ENCODE data around the gene POLR3A. TPM values are rescaled to one million over a fixed set of nuclear protein-coding genes. Genes with fewer than 3 reads are reported as not detected.

POLR3A gene
- total RNA-seq, 1 donor from 2014 or later = 13.1 TPM

DNA sequence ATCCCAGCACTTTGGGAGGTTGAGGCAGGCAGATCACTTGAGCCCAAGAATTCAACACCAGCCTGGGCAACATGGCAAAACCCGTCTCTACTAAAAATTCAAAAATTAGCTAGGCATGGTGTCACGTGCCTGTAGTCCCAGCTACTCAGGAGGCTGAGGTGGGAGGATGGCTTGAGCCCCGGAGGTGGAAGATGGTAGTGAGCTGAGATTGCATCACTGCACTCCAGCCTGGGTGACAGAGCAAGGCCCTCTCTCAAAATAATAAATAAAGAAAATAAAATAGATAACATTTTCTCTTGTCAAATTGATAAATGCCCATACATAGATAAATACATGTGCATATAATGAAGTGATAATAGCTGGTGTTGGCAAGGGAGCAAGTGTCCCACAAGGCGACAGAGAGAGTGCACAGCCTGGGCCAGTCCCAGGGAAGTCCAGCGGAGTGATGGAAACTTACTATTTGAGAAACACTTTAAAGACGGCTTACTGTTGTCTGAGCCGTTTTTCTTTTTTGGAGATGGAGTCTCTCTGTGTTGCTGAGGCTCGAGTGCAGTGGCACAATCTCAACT lies 69.3 kb downstream of the POLR3A start:
- TF ChIP-seq, protein P1, sequence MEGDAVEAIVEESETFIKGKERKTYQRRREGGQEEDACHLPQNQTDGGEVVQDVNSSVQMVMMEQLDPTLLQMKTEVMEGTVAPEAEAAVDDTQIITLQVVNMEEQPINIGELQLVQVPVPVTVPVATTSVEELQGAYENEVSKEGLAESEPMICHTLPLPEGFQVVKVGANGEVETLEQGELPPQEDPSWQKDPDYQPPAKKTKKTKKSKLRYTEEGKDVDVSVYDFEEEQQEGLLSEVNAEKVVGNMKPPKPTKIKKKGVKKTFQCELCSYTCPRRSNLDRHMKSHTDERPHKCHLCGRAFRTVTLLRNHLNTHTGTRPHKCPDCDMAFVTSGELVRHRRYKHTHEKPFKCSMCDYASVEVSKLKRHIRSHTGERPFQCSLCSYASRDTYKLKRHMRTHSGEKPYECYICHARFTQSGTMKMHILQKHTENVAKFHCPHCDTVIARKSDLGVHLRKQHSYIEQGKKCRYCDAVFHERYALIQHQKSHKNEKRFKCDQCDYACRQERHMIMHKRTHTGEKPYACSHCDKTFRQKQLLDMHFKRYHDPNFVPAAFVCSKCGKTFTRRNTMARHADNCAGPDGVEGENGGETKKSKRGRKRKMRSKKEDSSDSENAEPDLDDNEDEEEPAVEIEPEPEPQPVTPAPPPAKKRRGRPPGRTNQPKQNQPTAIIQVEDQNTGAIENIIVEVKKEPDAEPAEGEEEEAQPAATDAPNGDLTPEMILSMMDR (IDR thresholded peaks at IDR 0.05) = no peak
- Mint-ChIP-seq H3K27me3 (ENCODE audit: low read depth) (no peaks in the 10 kb centered on the region), H3K27ac (ENCODE audit: unreplicated experiment) (no peak overlapping the region), H3K36me3 (ENCODE audit: low read depth) (no peaks in the 10 kb centered on the region), H3K4me3 (ENCODE audit: unreplicated experiment) (no peak overlapping the region), H3K9me3 (ENCODE audit: low read depth) (peaks cover 8% of the 10 kb centered on the region), H3K4me1 (ENCODE audit: low read depth) (peaks cover 6% of the 10 kb centered on the region)
- DNase-seq (ENCODE audit: low spot score) = no peak

DNA sequence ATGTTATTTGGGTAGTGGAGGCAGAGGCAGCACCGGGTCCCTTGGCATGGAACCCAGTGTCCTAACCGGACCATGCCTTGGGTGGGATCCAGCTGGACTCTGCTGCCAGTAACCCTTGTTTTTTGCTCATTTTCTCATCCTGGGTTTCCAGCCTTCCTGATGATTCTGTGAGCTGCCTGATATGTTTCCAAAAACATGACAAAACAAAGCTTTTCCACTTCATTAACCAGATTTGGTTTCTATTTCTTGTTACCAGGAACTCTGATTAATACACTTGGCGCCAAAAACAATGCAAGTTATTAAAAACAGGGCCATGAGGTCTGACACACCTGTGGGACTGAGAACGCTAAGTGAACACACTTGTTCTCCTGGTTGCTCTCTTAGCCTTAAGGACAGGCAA lies 69.9 kb downstream of the POLR3A start:
- TF ChIP-seq, protein P1 (IDR thresholded peaks at IDR 0.05) = no peak

GRCh38 chr10:77955136-77955535 lies 74.2 kb downstream of the POLR3A start:
- Mint-ChIP-seq H3K27ac (ENCODE audit: unreplicated experiment) (no peak overlapping the region), H3K4me1 (ENCODE audit: low read depth) (peaks cover 4% of the 10 kb centered on the region)
- TF ChIP-seq, protein P1 (IDR thresholded peaks at IDR 0.05) = no peak

More for the DNA sequence above, 69.9 kb downstream of the POLR3A start:
- no peak overlapping the region for H3K27ac Mint-ChIP-seq (ENCODE audit: unreplicated experiment)
- H3K36me3 Mint-ChIP-seq (ENCODE audit: low read depth) = no peaks in the 10 kb centered on the region
- no peaks in the 10 kb centered on the region for H3K27me3 Mint-ChIP-seq (ENCODE audit: low read depth)
- peaks cover 5% of the 10 kb centered on the region for H3K9me3 Mint-ChIP-seq (ENCODE audit: low read depth)
- no peak overlapping the region for H3K4me3 Mint-ChIP-seq (ENCODE audit: unreplicated experiment)
- peaks cover 4% of the 10 kb centered on the region for H3K4me1 Mint-ChIP-seq (ENCODE audit: low read depth)
- DNase-seq (ENCODE audit: low spot score) = no peak

DNA sequence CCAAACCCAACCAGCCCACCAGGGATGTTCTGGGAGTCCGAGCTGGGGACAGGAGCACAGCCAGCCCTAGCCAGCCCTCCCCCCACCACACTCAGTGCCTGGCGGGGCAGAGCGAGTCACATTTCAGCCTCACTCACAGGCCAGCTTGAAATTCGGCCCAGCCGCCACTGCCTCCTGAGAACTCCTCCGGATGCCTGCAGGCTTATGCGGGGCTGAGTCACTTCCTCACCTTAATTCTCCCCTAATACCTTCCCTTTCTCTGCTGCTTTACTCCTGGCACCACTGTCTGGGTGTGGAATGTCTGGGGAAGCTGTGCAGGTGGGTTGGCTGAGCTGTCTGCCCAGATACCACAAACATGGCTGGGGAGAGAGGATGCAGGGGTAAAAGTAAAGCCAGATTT lies 80.1 kb downstream of the POLR3A start:
- H3K36me3 Mint-ChIP-seq (ENCODE audit: low read depth) = peaks cover 3% of the 10 kb centered on the region
- peaks cover 23% of the 10 kb centered on the region for H3K4me1 Mint-ChIP-seq (ENCODE audit: low read depth)
- DNase-seq (ENCODE audit: low spot score) = no peak
- H3K27ac Mint-ChIP-seq (ENCODE audit: unreplicated experiment) = peak overlapping the region; percentile 59
- H3K4me3 Mint-ChIP-seq (ENCODE audit: unreplicated experiment) = no peak overlapping the region
- peaks cover 18% of the 10 kb centered on the region for H3K9me3 Mint-ChIP-seq (ENCODE audit: low read depth)
- no peaks in the 10 kb centered on the region for H3K27me3 Mint-ChIP-seq (ENCODE audit: low read depth)
- TF ChIP-seq, protein P1 (IDR thresholded peaks at IDR 0.05) = no peak

More at GRCh38 chr10:77955136-77955535, 74.2 kb downstream of the POLR3A start:
- Mint-ChIP-seq H3K27me3 (ENCODE audit: low read depth) (no peaks in the 10 kb centered on the region), H3K4me3 (ENCODE audit: unreplicated experiment) (no peak overlapping the region), H3K9me3 (ENCODE audit: low read depth) (peaks cover 15% of the 10 kb centered on the region), H3K36me3 (ENCODE audit: low read depth) (peaks cover 3% of the 10 kb centered on the region)
- no peak for DNase-seq (ENCODE audit: low spot score)

GRCh38 chr10:77946084-77946483 lies 83.2 kb downstream of the POLR3A start:
- no peak overlapping the region for H3K4me3 Mint-ChIP-seq (ENCODE audit: unreplicated experiment)
- H3K9me3 Mint-ChIP-seq (ENCODE audit: low read depth) = peaks cover 10% of the 10 kb centered on the region
- DNase-seq (ENCODE audit: low spot score) = no peak
- H3K36me3 Mint-ChIP-seq (ENCODE audit: low read depth) = no peaks in the 10 kb centered on the region
- H3K4me1 Mint-ChIP-seq (ENCODE audit: low read depth) = peaks cover 38% of the 10 kb centered on the region
- H3K27me3 Mint-ChIP-seq (ENCODE audit: low read depth) = no peaks in the 10 kb centered on the region
- TF ChIP-seq, protein P1 (IDR thresholded peaks at IDR 0.05) = no peak
- H3K27ac Mint-ChIP-seq (ENCODE audit: unreplicated experiment) = no peak overlapping the region
